Measurements from ENCODE around the gene MROH8.

The MROH8 gene

DNA sequence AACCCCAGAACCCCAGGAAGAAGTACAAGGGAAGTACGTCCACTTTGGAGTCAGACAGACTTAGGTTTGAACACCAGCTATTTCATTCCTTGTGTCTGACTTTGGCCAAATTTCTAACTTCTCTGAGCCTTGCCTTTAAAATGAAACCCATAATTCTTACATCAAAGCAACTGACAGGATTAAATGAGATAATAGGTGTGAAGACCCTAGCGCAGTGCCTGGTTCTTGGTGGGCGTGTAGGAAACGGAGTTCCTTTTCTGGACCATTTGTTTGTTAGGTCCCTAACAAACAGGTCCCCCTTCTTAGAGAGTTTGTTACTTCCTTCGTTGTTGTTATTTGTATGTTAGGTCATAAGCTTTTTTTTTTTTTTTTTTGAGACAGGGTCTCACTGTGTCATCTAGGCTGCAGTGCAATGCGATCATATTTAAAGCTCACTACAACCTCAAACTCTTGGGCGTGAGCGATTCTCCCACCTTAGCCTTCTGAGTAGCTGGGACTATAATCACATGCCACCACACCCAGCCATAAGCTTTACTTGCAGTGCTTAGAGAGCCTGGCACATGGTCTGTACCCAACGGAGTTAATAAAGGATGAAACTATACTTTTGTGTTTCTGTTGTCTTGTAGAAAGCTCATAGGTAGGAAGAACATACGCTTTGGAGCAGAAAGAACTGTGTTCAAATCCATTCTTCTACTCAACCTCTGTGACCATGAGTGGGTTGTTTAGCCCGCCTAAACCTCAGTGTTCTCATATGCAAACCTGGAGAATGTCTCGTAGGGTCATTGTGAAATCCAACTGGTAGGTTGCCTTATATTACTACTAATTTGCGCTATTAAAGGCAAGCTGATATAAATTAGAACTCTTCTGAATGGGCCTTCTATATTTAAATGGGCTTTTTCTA, 21.8 kb upstream of the MROH8 start:
- TF ChIP-seq Cebpa-rat (IDR thresholded peaks at IDR 0.05), result no peak
- Histone ChIP-seq H3K36me3 (peaks cover 99% of the 10 kb centered on the region), H3K27me3 (no peaks in the 10 kb centered on the region)

DNA sequence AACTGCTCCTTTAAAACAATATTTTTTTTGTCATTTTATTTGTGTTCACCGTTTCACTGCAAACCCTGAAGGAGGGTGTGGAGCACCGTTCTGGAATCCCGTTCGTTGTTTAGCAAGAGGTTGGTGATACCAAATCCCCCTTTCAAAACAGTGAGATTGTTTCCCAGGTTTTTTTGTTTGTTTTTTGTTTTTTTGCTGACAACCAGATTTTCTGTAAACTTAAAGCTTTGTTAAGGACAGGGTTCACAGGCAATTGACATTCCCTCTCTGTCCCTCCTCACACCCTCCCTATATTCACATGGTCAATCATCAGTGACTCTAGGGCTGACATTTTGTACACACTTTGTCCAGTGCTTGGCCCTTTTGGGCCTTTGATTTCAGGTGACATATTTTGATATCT, 21.0 kb upstream of the MROH8 start:
- Histone ChIP-seq H4K20me1 (peaks cover 87% of the 10 kb centered on the region), H3K36me3 (peaks cover 95% of the 10 kb centered on the region)

More for the DNA sequence above, 21.8 kb upstream of the MROH8 start:
- H3K4me2 ChIP-seq, result no peak overlapping the region
- H3K4me1 ChIP-seq, result no peaks in the 10 kb centered on the region
- peaks cover 79% of the 10 kb centered on the region for H4K20me1 ChIP-seq
- no peak overlapping the region for H3K4me3 ChIP-seq
- H3K27ac ChIP-seq, result no peak overlapping the region
- H3K9me3 ChIP-seq, result no peaks in the 10 kb centered on the region
- H3K9ac ChIP-seq, result 0 out of 2 replicates have a peak overlapping the region, but pooled peaks have one; percentile 5

DNA sequence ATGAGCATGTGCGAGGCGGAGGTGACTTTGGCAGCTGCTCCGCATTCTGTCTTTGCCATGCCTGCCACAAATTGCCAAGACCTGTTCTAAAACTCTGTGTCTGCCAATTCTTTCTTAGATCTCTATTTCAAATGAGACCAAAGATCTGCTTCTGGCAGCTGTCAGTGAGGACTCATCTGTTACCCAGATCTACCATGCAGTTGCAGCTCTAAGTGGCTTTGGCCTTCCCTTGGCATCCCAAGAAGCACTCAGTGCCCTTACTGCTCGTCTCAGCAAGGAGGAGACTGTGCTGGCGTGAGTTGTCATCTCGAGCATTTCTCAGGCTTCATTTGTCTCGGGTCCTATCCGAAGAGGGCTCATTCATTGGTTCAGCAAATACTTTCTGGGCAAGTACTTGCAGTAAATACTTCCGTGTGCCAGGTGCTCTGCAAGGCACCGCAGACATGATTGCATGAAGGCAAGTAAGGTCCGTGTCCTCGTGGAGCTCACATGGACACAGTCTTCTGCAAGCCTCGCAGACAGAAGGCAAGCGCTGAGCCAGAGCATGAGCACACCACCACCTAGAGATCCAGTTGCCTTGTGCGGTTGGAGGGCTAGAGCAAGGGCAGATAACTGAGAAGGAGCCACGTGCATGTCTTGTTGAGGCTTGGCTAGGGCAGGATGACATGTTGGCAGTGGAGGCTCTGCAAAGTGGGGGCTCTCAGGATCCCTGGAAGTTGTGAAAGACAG, 19.7 kb upstream of the MROH8 start:
- Histone ChIP-seq H3K4me1 (peaks cover 14% of the 10 kb centered on the region), H4K20me1 (peaks cover 97% of the 10 kb centered on the region), H3K27ac (no peak overlapping the region), H3K27me3 (no peaks in the 10 kb centered on the region), H3K4me2 (no peak overlapping the region), H3K4me3 (no peak overlapping the region), H3K9ac (no peak overlapping the region), H3K9me3 (no peaks in the 10 kb centered on the region), H3K36me3 (peaks cover 92% of the 10 kb centered on the region)
- no peak for TF ChIP-seq Cebpa-rat (IDR thresholded peaks at IDR 0.05)

More for the DNA sequence above, 21.0 kb upstream of the MROH8 start:
- Histone ChIP-seq H3K27me3 (no peaks in the 10 kb centered on the region), H3K9ac (0 out of 2 replicates have a peak overlapping the region, but pooled peaks have one; percentile 5), H3K4me3 (no peak overlapping the region), H3K4me2 (no peak overlapping the region), H3K4me1 (peaks cover under 1% of the 10 kb centered on the region; the same call in 1 of the 2 replicates), H3K9me3 (no peaks in the 10 kb centered on the region), H3K27ac (no peak overlapping the region)
- TF ChIP-seq Cebpa-rat (IDR thresholded peaks at IDR 0.05), result no peak

DNA sequence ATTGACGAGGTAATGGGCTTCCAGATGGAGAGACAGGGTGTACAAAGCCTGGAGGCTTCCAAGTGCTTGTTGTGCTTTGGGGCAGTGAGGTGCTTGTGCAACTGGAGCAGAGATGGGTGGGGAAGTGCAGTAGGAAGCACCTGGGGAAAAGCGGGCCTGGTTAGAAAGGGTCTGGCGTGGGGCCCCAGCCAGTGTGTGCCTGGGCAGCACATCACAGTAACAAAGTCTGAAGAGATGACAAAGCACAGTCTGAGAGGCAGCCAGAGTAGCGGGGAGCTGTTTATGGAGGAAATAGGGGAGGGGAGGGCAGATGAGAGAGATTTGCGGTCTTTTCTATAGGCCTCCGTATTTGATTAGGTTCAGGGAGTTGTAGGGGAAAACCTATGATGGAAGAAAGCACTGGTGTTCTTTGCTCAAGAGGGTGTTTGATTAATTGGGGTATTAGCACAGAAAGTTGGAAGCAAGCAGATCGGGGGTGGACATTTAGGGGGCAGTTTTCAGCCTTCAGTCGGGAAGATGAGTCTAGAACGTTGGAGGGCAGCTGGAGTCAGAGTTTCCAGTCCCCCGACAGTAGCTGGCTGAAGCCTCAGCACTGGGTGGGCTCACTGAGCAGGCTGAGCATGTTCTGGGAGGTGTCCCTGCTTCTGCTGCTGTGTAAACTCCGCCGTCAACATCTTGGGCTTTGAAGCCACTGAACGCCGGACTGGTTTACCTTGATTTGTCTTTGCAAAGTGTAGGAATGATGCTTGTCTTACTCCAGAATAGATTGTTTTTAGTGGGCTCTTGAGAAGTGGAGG, 15.5 kb upstream of the MROH8 start:
- peaks cover 44% of the 10 kb centered on the region for H3K4me1 ChIP-seq
- no peak for TF ChIP-seq Cebpa-rat (IDR thresholded peaks at IDR 0.05)
- no peaks in the 10 kb centered on the region for H3K9me3 ChIP-seq
- H3K4me3 ChIP-seq, result no peak overlapping the region
- H4K20me1 ChIP-seq, result peaks cover 100% of the 10 kb centered on the region
- H3K9ac ChIP-seq, result peak overlapping the region; percentile 41; the same call in 1 of the 2 replicates
- peak overlapping the region; percentile 34; the same call in 1 of the 2 replicates for H3K4me2 ChIP-seq
- H3K36me3 ChIP-seq, result peaks cover 92% of the 10 kb centered on the region
- peak overlapping the region; percentile 41; the same call in 1 of the 2 replicates for H3K27ac ChIP-seq
- no peaks in the 10 kb centered on the region for H3K27me3 ChIP-seq

DNA sequence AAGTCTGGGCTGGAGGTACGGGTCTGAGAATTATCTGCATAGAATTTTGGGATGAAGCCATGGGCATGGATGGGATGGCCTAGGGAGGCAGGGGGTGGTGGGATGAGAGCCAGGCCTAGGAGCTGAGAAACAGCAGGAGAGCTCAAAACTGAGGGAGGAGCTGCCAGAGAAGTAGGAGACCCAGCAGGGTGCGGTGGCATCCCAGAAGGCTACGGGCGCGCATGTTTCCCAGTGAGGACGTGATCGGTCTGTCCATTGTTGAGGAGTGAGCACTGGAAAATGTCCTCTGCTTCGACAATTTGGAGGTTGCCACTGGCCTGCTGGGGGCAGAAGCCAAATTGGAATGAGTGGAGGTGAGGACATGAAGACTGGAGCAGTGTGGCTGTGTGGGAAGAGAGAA, 14.5 kb upstream of the MROH8 start:
- no peak overlapping the region for H3K4me3 ChIP-seq
- H3K27ac ChIP-seq, result no peak overlapping the region
- no peaks in the 10 kb centered on the region for H3K9me3 ChIP-seq
- no peaks in the 10 kb centered on the region for H3K27me3 ChIP-seq
- H3K36me3 ChIP-seq, result peaks cover 92% of the 10 kb centered on the region
- H3K4me1 ChIP-seq, result peaks cover 44% of the 10 kb centered on the region
- H4K20me1 ChIP-seq, result peaks cover 100% of the 10 kb centered on the region
- no peak for TF ChIP-seq Cebpa-rat (IDR thresholded peaks at IDR 0.05)
- 0 out of 2 replicates have a peak overlapping the region, but pooled peaks have one; percentile 19 for H3K9ac ChIP-seq
- no peak overlapping the region for H3K4me2 ChIP-seq

DNA sequence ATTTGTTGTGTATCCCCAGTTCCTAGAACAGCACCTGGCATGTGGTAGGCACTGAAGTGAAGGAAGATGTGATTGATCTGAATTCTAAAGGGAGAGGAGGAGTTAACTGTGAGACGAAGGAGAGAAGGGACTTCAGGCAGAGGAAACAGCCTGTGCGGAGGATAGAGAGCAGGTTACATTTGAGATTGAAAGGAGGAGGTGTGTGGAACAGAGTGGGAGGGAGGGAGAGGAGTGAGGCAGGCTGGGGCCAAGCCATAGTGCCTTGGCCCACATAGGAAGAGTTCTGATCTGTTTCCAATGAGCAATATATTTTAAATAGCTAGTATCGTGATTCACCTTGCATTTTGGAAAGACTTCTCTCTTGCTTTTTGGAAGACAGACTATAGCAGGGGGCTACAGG, 13.9 kb upstream of the MROH8 start:
- H3K36me3 ChIP-seq, result peaks cover 92% of the 10 kb centered on the region
- peaks cover 44% of the 10 kb centered on the region for H3K4me1 ChIP-seq
- H3K27me3 ChIP-seq, result no peaks in the 10 kb centered on the region
- no peak overlapping the region for H3K4me2 ChIP-seq
- H3K27ac ChIP-seq, result no peak overlapping the region
- no peak overlapping the region for H3K4me3 ChIP-seq
- H4K20me1 ChIP-seq, result peaks cover 100% of the 10 kb centered on the region
- TF ChIP-seq Cebpa-rat (IDR thresholded peaks at IDR 0.05), result no peak
- H3K9ac ChIP-seq, result no peak overlapping the region
- no peaks in the 10 kb centered on the region for H3K9me3 ChIP-seq

DNA sequence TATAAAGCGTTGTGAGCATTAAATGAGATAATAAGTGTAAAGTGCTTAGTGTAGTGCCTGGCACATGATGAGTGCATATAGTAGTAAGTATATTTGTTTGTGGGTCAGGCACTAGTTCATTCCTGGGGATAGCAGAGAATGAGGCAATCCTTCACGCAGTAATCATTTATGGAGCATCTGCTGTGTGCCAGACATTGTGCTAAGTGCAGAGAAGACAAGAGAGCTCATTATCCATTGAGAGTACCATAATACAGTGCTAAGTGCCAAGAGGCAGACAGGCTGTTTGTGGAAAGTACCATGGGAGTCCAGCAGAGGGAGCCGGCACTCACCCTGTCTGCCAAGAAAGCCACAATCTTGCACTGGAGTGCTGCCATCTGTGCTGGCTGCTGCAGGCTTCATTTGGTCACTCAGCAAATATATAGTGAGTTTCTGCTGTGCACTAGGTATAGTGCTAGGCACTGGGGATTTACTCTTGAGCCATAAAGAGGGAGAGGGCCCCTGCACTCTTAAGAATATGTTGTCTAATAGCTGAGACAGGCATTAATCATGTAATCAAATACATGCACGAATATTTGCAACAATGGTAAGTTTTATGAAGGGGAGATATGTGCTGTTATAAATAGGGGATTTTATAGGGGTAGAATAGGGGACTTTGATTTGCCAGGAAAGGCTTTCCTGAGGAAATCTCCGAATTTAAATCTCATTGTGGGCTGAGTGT, 12.9 kb upstream of the MROH8 start:
- no peak overlapping the region for H3K9ac ChIP-seq
- H3K27me3 ChIP-seq, result no peaks in the 10 kb centered on the region
- H3K27ac ChIP-seq, result no peak overlapping the region
- no peak overlapping the region for H3K4me2 ChIP-seq
- peaks cover 44% of the 10 kb centered on the region for H3K4me1 ChIP-seq
- no peaks in the 10 kb centered on the region for H3K9me3 ChIP-seq
- peaks cover 99% of the 10 kb centered on the region for H4K20me1 ChIP-seq
- no peak for TF ChIP-seq Cebpa-rat (IDR thresholded peaks at IDR 0.05)
- peaks cover 91% of the 10 kb centered on the region for H3K36me3 ChIP-seq
- H3K4me3 ChIP-seq, result no peak overlapping the region

DNA sequence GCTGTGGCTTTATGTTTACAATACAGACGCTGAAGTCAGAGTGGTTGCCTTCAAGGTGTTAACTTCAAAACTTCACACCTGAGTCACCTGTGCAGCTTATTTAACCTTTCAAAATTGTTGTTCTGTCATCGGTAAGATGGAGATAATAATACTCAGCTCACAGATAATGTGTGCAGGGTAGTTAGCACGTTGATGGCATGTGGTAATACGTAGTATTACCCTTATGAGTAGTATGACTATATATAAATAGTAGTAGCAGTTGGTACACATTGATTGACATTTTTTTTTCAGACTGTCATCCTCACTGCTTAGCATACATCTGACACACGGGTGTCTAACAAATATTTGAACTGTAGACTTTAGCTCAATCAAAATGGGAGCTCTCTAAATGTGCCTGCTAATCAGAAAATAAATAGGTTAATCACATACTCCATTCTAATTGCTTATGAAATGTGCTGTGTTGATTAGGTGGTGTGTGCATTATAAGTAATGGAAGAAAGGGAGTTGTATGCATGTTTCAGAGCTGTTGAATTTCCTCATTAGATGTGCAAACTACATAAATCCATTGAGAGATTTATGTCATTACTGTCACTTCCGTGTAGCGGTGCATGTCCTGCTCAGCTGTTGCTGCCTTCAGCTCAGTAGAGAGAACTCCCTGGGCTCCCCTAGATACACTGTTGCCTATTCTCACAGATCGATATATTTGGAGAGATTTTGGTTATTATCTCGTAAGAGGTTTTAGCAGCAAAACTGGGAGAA, 11.2 kb upstream of the MROH8 start:
- peaks cover 95% of the 10 kb centered on the region for H4K20me1 ChIP-seq
- H3K4me2 ChIP-seq, result 0 out of 2 replicates have a peak overlapping the region, but pooled peaks have one; percentile 9
- no peaks in the 10 kb centered on the region for H3K9me3 ChIP-seq
- peaks cover 89% of the 10 kb centered on the region for H3K36me3 ChIP-seq
- H3K9ac ChIP-seq, result no peak overlapping the region
- no peak overlapping the region for H3K4me3 ChIP-seq
- no peaks in the 10 kb centered on the region for H3K27me3 ChIP-seq
- peaks cover 44% of the 10 kb centered on the region for H3K4me1 ChIP-seq
- no peak overlapping the region for H3K27ac ChIP-seq
- no peak for TF ChIP-seq Cebpa-rat (IDR thresholded peaks at IDR 0.05)

Data from BLaER1 (cell line).